Fibroblast of the aortic adventitia (primary cell): ENCODE results near the gene OSBPL7. TPM values are rescaled to one million over a fixed set of nuclear protein-coding genes. Genes with fewer than 3 reads are reported as not detected.

Experiments used
- DNase-seq: peaks from one replicate; pipeline ENCODE4 v3.0.0-alpha.2; 2010; ENCODE audit warnings: low read depth
- H3K4me3 ChIP-seq: 2 replicates; pipeline ENCODE4 v1.5.1; 2011; ENCODE audit warnings: low read depth, mild to moderate bottlenecking, control low read depth, low read length, moderate library complexity
- CTCF ChIP-seq: IDR thresholded peaks from 2 replicates; pipeline ENCODE4 v1.5.1; 2011; ENCODE audit warnings: mild to moderate bottlenecking, low read length, control low read depth, inconsistent platforms; ENCODE audit not compliant: insufficient read depth
- total RNA-seq: library from RNA; depleted of rRNA; stranded (reverse); fragments of >200 nt; gene quantifications from 2 replicates; pipeline ENCODE4 v1.2.3, GENCODE V29; 2012; ENCODE audit warnings: low replicate concordance

The OSBPL7 gene
- total RNA-seq, 1 donor, result 6.1 TPM

- no peak for TF ChIP-seq CTCF
- DNase-seq, result no peak
- no peak overlapping the region for H3K4me3 ChIP-seq
These were observed 43.2 kb upstream of the OSBPL7 start for GRCh38 chr17:47864791-47865216.

GRCh38 chr17:47862621-47863440 is 41.2 kb upstream of the OSBPL7 start:
- DNase-seq, result peak; percentile 77
- TF ChIP-seq CTCF, result no peak
- H3K4me3 ChIP-seq, result no peak overlapping the region

- DNase-seq, result no peak
- no peak overlapping the region for H3K4me3 ChIP-seq
- no peak for TF ChIP-seq CTCF
These were observed 38.8 kb upstream of the OSBPL7 start for GRCh38 chr17:47860386-47860785.

- no peak for DNase-seq
- no peak for TF ChIP-seq CTCF
These were observed 36.2 kb upstream of the OSBPL7 start for GRCh38 chr17:47857551-47858455.

GRCh38 chr17:47856830-47857229 is 35.2 kb upstream of the OSBPL7 start:
- DNase-seq, result no peak
- no peak overlapping the region for H3K4me3 ChIP-seq
- no peak for TF ChIP-seq CTCF

More at GRCh38 chr17:47857551-47858455, 36.2 kb upstream of the OSBPL7 start:
- H3K4me3 ChIP-seq, result no peak overlapping the region

- DNase-seq, result no peak
- no peak overlapping the region for H3K4me3 ChIP-seq
- TF ChIP-seq CTCF, result no peak
These were observed 34.1 kb upstream of the OSBPL7 start for GRCh38 chr17:47855737-47856136.
